Neuronal stem cell (in vitro differentiated cells): ENCODE measurements around the gene USHBP1. TPM values are rescaled to one million over a fixed set of nuclear protein-coding genes. Genes with fewer than 3 reads are reported as not detected.
A peak's percentile ranks its signal among the peaks of the same experiment; 100 is the strongest.

Experiments
- DNase-seq: peaks from one replicate; pipeline ENCODE4 v3.0.0-alpha.2; 2013; ENCODE audit warnings: low spot score
- H2AFZ ChIP-seq: one replicate; pipeline ENCODE4 v1.6.1; 2013; ENCODE audit warnings: mild to moderate bottlenecking, low read length, inconsistent platforms
- H2AK5ac ChIP-seq: 2 replicates; pipeline ENCODE4 v1.6.1; 2013; ENCODE audit warnings: low read depth, mild to moderate bottlenecking, inconsistent platforms, low read length, moderate library complexity, mixed read lengths
- H2BK120ac ChIP-seq: 2 replicates; pipeline ENCODE4 v1.6.1; 2013; ENCODE audit warnings: low read depth, mild to moderate bottlenecking, inconsistent platforms, low read length, moderate library complexity, mixed read lengths
- H2BK12ac ChIP-seq: one replicate; pipeline ENCODE4 v1.6.1; 2013; ENCODE audit warnings: low read length, inconsistent platforms
- H2BK15ac ChIP-seq: 2 replicates; pipeline ENCODE4 v1.6.1; 2013; ENCODE audit warnings: mild to moderate bottlenecking, low read length, inconsistent platforms, mixed read lengths
- H2BK5ac ChIP-seq: one replicate; pipeline ENCODE4 v1.6.1; 2013; ENCODE audit warnings: inconsistent platforms, mild to moderate bottlenecking, low read length, moderate library complexity
- H3K14ac ChIP-seq: one replicate; pipeline ENCODE4 v1.6.1; 2013; ENCODE audit warnings: low read length, inconsistent platforms
- H3K18ac ChIP-seq: 2 replicates; pipeline ENCODE4 v1.6.1; 2013; ENCODE audit warnings: low read length, inconsistent platforms
- H3K23ac ChIP-seq: 2 replicates; pipeline ENCODE4 v1.6.1; 2013; ENCODE audit warnings: low read depth, mild to moderate bottlenecking, mixed read lengths, low read length, inconsistent platforms; ENCODE audit not compliant: poor library complexity
- H3K27ac ChIP-seq: replicated peaks from 3 replicates; pipeline ENCODE4 v1.5.1; 2013; ENCODE audit warnings: low read length, inconsistent platforms
- H3K27me3 ChIP-seq, 3 experiments: 2 replicates each; pipeline ENCODE4 v1.6.1; 2013; ENCODE audit warnings: low read length in 3 of 3, mild to moderate bottlenecking in 2 of 3, inconsistent platforms in 1 of 3, low read depth in 1 of 3, mixed read lengths in 1 of 3, moderate library complexity in 1 of 3; ENCODE audit not compliant: control insufficient read depth in 3 of 3, insufficient read depth in 3 of 3
- H3K36me3 ChIP-seq, 2 donors: replicated peaks in 1 of 2; 2 replicates each; pipeline ENCODE4 v1.6.1; 2013; ENCODE audit warnings: low read length in 2 of 2; ENCODE audit not compliant: control insufficient read depth in 2 of 2, insufficient read depth in 2 of 2
- H3K4ac ChIP-seq: 2 replicates; pipeline ENCODE4 v1.6.1; 2013; ENCODE audit warnings: inconsistent platforms, mild to moderate bottlenecking, low read length, moderate library complexity
- H3K4me1 ChIP-seq, 2 donors: 1 replicate in 1 of 2; 2 replicates in 1 of 2; pipeline ENCODE4 v1.6.1; 2013; ENCODE audit warnings: low read length in 2 of 2, low read depth in 1 of 2; ENCODE audit not compliant: control insufficient read depth in 2 of 2, insufficient read depth in 1 of 2
- H3K4me2 ChIP-seq: one replicate; pipeline ENCODE4 v1.6.1; 2013; ENCODE audit warnings: mild to moderate bottlenecking, low read length, inconsistent platforms; ENCODE audit not compliant: insufficient read depth, poor library complexity, severe bottlenecking
- H3K4me3 ChIP-seq, 2 donors: 2 replicates each; pipeline ENCODE4 v1.5.1; 2013; ENCODE audit warnings: low read length in 2 of 2, mild to moderate bottlenecking in 2 of 2, inconsistent platforms in 1 of 2, moderate library complexity in 1 of 2
- H3K79me1 ChIP-seq: one replicate; pipeline ENCODE4 v1.6.1; 2013; ENCODE audit warnings: low read depth, mild to moderate bottlenecking, inconsistent platforms, low read length, moderate library complexity
- H3K9ac ChIP-seq: one replicate; pipeline ENCODE4 v1.6.1; 2013; ENCODE audit warnings: mild to moderate bottlenecking, low read depth, low read length, inconsistent platforms; ENCODE audit not compliant: poor library complexity
- H3K9me3 ChIP-seq, 2 donors: replicated peaks in 1 of 2; 2 replicates each; pipeline versions ENCODE3 to v1.6.1; 2013; ENCODE audit warnings: low read length in 2 of 2, mild to moderate bottlenecking in 2 of 2, inconsistent platforms in 1 of 2, low read depth in 1 of 2, mixed read lengths in 1 of 2, moderate library complexity in 1 of 2; ENCODE audit not compliant: control insufficient read depth in 2 of 2, insufficient read depth in 1 of 2
- H4K8ac ChIP-seq: one replicate; pipeline ENCODE4 v1.6.1; 2013; ENCODE audit warnings: low read depth, mild to moderate bottlenecking, inconsistent platforms, low read length, moderate library complexity
- H4K91ac ChIP-seq: one replicate; pipeline ENCODE4 v1.6.1; 2013; ENCODE audit warnings: low read length, low read depth, mild to moderate bottlenecking, inconsistent platforms; ENCODE audit not compliant: poor library complexity
- WGBS, 2 donors: extraction: QIAGEN DNeasy Blood & Tissue Kit; methylation state at CpG; one replicate each; pipeline ENCODE4 v1.1.7; 2013; ENCODE audit warnings: missing lambda C conversion rate in 2 of 2, mixed read lengths in 1 of 2; ENCODE audit not compliant: insufficient read length in 2 of 2, insufficient replicate concordance in 1 of 2; ENCODE audit errors: extremely low coverage in 2 of 2; 5-methylcytosine and 5-hydroxymethylcytosine counted together
- polyA plus RNA-seq, 2 experiments: library from polyadenylated mRNA; stranded (reverse); fragments of 200-250 nt; gene quantifications; one replicate each; pipeline ENCODE4 v1.2.3, GENCODE V29; 2013

Gene USHBP1
- 0.22 TPM for polyA plus RNA-seq (2013, experiment 1 of 2)
- polyA plus RNA-seq (2013, experiment 2 of 2), result 0.50 TPM

DNA sequence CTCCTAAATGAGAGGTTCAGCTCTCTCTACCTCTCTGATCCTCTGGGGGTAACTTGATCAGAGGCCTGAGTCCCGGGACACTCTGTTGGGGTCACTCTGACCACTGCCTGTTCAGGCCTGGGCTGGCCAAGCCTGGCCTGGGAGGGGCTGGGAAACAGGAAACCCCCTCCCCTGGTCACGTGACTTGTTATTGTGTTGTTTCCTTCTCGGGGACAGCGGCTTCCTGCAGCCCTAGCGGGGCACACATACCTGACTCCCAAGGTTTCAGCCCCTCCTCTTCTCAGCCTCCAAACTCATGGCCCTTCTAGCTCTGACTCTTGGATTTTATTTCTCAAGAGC, at the start of gene USHBP1:
USHBP1 (minus strand) TSS at position 105 of the 339 bp plus-strand sequence. CDS start 446 bp downstream, outside the sequence.
- H3K27ac ChIP-seq, result no peak within 1 kb of the TSS
- DNase-seq, result no peak
- H3K18ac ChIP-seq, result peak within 1 kb of the TSS; percentile 64
- H2BK120ac ChIP-seq, result no peak within 1 kb of the TSS
- peak within 1 kb of the TSS; percentile 84 for H2AFZ ChIP-seq
- WGBS, 2 donors, result no CpG with 5 or more reads among the region's 5 CpGs
- H3K27me3 ChIP-seq, result no peaks in the 10 kb centered on the region
- no peak within 1 kb of the TSS for H3K4me2 ChIP-seq
- H2BK15ac ChIP-seq, result peak within 1 kb of the TSS; percentile 79
- no peak within 1 kb of the TSS for H3K4ac ChIP-seq
- no peak within 1 kb of the TSS for H3K4me3 ChIP-seq
- H3K36me3 ChIP-seq, result peaks cover 2 to 9% of the 10 kb centered on the region in 2 donors
- H2BK5ac ChIP-seq, result peak within 1 kb of the TSS; percentile 77
- peak within 1 kb of the TSS; percentile 34 for H3K23ac ChIP-seq
- peak within 1 kb of the TSS; percentile 49 for H2BK12ac ChIP-seq
- peak within 1 kb of the TSS; percentile 96 for H2AK5ac ChIP-seq
- peaks cover 4 to 7% of the 10 kb centered on the region in 2 donors for H3K4me1 ChIP-seq
- peaks cover 4% of the 10 kb centered on the region for H3K79me1 ChIP-seq
- H4K91ac ChIP-seq, result no peak within 1 kb of the TSS
- H3K9ac ChIP-seq, result no peak within 1 kb of the TSS
- no peak within 1 kb of the TSS for H3K14ac ChIP-seq
- peak within 1 kb of the TSS; percentile 82 for H4K8ac ChIP-seq
- peaks cover 0 to 7% of the 10 kb centered on the region in 2 donors for H3K9me3 ChIP-seq

DNA sequence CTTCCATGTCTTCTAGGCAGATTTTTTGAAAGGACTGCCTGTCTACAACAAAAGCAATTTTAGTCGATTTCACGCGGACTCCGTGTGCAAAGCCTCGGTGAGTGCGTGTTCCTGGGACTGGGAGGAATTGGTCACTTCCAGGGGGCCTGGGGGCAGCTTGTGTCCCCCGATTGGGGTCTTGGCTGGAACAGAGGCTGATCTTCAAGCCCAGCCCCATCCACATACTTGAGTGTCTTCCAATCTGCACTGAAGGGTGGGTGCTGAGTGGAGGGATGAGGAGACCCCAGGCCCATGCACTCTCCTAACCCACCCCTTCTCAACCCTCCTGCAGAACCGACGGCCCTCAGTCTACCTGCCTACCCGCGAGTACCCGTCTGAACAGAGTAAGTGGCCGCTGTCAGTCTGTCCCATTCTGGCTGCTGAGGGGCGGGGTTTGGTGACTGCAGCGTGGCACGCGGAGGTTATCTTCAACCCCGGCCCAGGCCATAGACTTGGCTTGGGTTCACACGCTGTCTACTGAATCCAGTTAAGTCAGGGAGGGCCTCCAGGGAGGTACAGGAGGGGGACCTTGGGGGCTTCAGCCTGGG, 49.6 kb upstream of the USHBP1 start:
- Histone ChIP-seq H3K27me3 (no peaks in the 10 kb centered on the region), H3K18ac (no peak overlapping the region), H3K9ac (no peak overlapping the region), H4K8ac (no peak overlapping the region), H3K4ac (no peak overlapping the region), H3K14ac (no peak overlapping the region), H2BK12ac (no peak overlapping the region), H2BK5ac (no peak overlapping the region), H2AFZ (no peak overlapping the region), H3K4me2 (no peak overlapping the region), H3K79me1 (peaks cover 19% of the 10 kb centered on the region), H3K36me3 (peaks cover 29 to 55% of the 10 kb centered on the region in 2 donors), H3K9me3 (peaks cover 0 to 2% of the 10 kb centered on the region in 2 donors), H2BK15ac (no peak overlapping the region), H3K4me1 (peaks cover 2 to 6% of the 10 kb centered on the region in 2 donors), H3K4me3 (no peak overlapping the region), H2BK120ac (no peak overlapping the region), H2AK5ac (no peak overlapping the region), H4K91ac (no peak overlapping the region), H3K27ac (no peak overlapping the region), H3K23ac (no peak overlapping the region)
- no peak for DNase-seq
- WGBS, 2 donors, result no CpG with 5 or more reads among the region's 19 CpGs

GRCh38 chr19:17312189-17313113, 47.9 kb upstream of the USHBP1 start:
- Histone ChIP-seq H2BK120ac (no peak overlapping the region), H3K27ac (no peak overlapping the region), H3K4me3 (no peak overlapping the region), H4K8ac (no peak overlapping the region), H3K23ac (no peak overlapping the region), H3K4ac (no peak overlapping the region), H2BK12ac (no peak overlapping the region), H3K4me2 (no peak overlapping the region), H3K9me3 (peaks cover 0 to 2% of the 10 kb centered on the region in 2 donors), H3K9ac (peak overlapping the region; percentile 68), H3K79me1 (peaks cover 19% of the 10 kb centered on the region), H2AFZ (no peak overlapping the region), H2AK5ac (no peak overlapping the region), H2BK15ac (peak overlapping the region; percentile 23), H3K14ac (no peak overlapping the region), H3K18ac (no peak overlapping the region), H2BK5ac (peak overlapping the region; percentile 57), H3K27me3 (no peaks in the 10 kb centered on the region), H3K36me3 (peaks cover 29 to 50% of the 10 kb centered on the region in 2 donors), H4K91ac (no peak overlapping the region), H3K4me1 (peaks cover 2 to 6% of the 10 kb centered on the region in 2 donors)
- no CpG with 5 or more reads among the region's 20 CpGs for WGBS, 2 donors
- no peak for DNase-seq
